ENCODE measurements around the gene SPEF2.

Gene SPEF2

DNA sequence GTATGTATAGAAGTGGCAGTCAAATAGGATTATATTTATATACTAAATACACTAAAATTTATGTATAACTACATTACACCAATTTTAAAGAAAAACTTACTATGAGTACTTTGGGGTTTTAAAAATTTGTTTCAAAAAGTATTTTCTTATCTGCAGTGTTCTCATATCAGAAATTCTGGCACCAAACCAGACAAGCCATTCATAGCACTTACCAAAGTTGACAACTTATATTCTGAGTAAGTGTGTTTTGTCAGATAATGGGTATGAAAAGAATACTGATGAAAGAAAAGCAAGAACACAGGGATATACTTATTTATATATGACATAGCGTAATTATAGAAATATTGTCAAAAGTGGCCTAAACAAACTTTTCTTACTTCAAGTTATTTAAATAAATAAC is 67.5 kb downstream of the SPEF2 start:
- Histone ChIP-seq H3K36me3 (ENCODE audit: control insufficient read depth, low read length) (no peaks in the 10 kb centered on the region), H3K9me3 (ENCODE audit: control insufficient read depth, insufficient read depth, low read length) (no peaks in the 10 kb centered on the region), H3K27ac (ENCODE audit: low read depth, low read length) (no peak overlapping the region), H3K4me3 (ENCODE audit: low read length) (no peak overlapping the region), H3K79me2 (ENCODE audit: control insufficient read depth, low read length) (no peaks in the 10 kb centered on the region), H3K4me1 (ENCODE audit: control insufficient read depth, low read length) (no peaks in the 10 kb centered on the region), H3F3A (ENCODE audit: control insufficient read depth, insufficient read depth) (no peaks in the 10 kb centered on the region), H3K27me3 (ENCODE audit: control insufficient read depth, low read length) (no peaks in the 10 kb centered on the region), H4K20me1 (ENCODE audit: control insufficient read depth, insufficient read depth, low read depth, low read length) (no peaks in the 10 kb centered on the region), H3K9me2 (replicated peaks; ENCODE audit: control insufficient read depth, low read length) (no peaks in the 10 kb centered on the region), H3K4me2 (ENCODE audit: low read length) (no peak overlapping the region)
- TF ChIP-seq, protein P1, sequence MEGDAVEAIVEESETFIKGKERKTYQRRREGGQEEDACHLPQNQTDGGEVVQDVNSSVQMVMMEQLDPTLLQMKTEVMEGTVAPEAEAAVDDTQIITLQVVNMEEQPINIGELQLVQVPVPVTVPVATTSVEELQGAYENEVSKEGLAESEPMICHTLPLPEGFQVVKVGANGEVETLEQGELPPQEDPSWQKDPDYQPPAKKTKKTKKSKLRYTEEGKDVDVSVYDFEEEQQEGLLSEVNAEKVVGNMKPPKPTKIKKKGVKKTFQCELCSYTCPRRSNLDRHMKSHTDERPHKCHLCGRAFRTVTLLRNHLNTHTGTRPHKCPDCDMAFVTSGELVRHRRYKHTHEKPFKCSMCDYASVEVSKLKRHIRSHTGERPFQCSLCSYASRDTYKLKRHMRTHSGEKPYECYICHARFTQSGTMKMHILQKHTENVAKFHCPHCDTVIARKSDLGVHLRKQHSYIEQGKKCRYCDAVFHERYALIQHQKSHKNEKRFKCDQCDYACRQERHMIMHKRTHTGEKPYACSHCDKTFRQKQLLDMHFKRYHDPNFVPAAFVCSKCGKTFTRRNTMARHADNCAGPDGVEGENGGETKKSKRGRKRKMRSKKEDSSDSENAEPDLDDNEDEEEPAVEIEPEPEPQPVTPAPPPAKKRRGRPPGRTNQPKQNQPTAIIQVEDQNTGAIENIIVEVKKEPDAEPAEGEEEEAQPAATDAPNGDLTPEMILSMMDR (IDR thresholded peaks at IDR 0.05; ENCODE audit: low read depth, low read length, poor library complexity, severe bottlenecking): no peak
- TF ChIP-seq EZH2phosphoT487 (IDR thresholded peaks at IDR 0.05; ENCODE audit: borderline replicate concordance, low read length): no peak

DNA sequence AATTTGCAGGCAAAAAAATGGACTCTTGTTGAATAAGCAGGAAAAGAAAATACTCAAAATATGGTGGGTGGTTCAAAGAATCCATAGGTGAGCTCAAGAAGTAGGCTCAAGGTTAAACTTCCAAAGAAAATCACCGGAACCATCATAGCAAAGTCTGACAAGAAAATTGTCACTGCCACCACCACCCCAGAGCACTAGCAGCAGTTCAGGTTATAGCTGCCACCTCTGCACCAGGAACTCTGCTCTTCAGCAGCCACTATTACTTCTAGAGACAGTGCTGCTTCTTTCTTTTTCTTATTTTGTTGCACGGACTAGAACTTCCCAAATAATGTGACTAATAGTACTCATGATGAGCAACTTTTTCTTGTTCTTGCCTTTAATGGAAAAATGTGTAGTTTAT is 70.3 kb downstream of the SPEF2 start:
- no peak overlapping the region for H3K27ac ChIP-seq (ENCODE audit: low read depth, low read length)
- H3K79me2 ChIP-seq (ENCODE audit: control insufficient read depth, low read length): no peaks in the 10 kb centered on the region
- H3K36me3 ChIP-seq (ENCODE audit: control insufficient read depth, low read length): no peaks in the 10 kb centered on the region
- H3K4me3 ChIP-seq (ENCODE audit: low read length): no peak overlapping the region
- H3K4me2 ChIP-seq (ENCODE audit: low read length): no peak overlapping the region
- H3K27me3 ChIP-seq (ENCODE audit: control insufficient read depth, low read length): no peaks in the 10 kb centered on the region
- no peaks in the 10 kb centered on the region for H3K4me1 ChIP-seq (ENCODE audit: control insufficient read depth, low read length)
- no peaks in the 10 kb centered on the region for H4K20me1 ChIP-seq (ENCODE audit: control insufficient read depth, insufficient read depth, low read depth, low read length)
- H3K9me2 ChIP-seq (replicated peaks; ENCODE audit: control insufficient read depth, low read length): no peaks in the 10 kb centered on the region
- no peaks in the 10 kb centered on the region for H3F3A ChIP-seq (ENCODE audit: control insufficient read depth, insufficient read depth)
- no peak for TF ChIP-seq EZH2phosphoT487 (IDR thresholded peaks at IDR 0.05; ENCODE audit: borderline replicate concordance, low read length)
- TF ChIP-seq, protein P1 (IDR thresholded peaks at IDR 0.05; ENCODE audit: low read depth, low read length, poor library complexity, severe bottlenecking): no peak
- H3K9me3 ChIP-seq (ENCODE audit: control insufficient read depth, insufficient read depth, low read length): no peaks in the 10 kb centered on the region

DNA sequence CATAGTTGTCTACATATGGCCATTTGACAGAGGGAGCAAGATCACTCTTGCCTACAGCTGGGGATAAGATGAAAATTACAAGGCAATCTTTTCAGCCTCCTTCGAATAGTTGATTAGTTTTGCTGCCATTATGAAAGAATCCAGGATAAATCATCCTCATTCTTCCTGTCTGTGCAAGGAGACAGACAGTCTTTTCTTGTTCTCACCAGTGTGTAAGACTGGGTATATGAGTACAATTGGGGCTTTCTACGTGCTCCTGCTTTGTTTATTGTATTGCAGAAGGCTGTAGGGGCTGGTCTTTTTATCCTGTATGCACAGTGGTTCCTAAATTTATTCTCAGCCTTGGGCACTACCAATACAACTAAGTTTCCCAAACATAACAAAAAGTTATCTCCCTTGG is 76.8 kb downstream of the SPEF2 start:
- Histone ChIP-seq H3K36me3 (ENCODE audit: control insufficient read depth, low read length) (no peaks in the 10 kb centered on the region), H4K20me1 (ENCODE audit: control insufficient read depth, insufficient read depth, low read depth, low read length) (no peaks in the 10 kb centered on the region)
- TF ChIP-seq, protein P1 (IDR thresholded peaks at IDR 0.05; ENCODE audit: low read depth, low read length, poor library complexity, severe bottlenecking): no peak
- no peak for TF ChIP-seq EZH2phosphoT487 (IDR thresholded peaks at IDR 0.05; ENCODE audit: borderline replicate concordance, low read length)

More for the DNA sequence above, 76.8 kb downstream of the SPEF2 start:
- H3K27me3 ChIP-seq (ENCODE audit: control insufficient read depth, low read length): no peaks in the 10 kb centered on the region
- H3K4me1 ChIP-seq (ENCODE audit: control insufficient read depth, low read length): no peaks in the 10 kb centered on the region
- no peak overlapping the region for H3K27ac ChIP-seq (ENCODE audit: low read depth, low read length)
- no peak overlapping the region for H3K4me3 ChIP-seq (ENCODE audit: low read length)
- no peaks in the 10 kb centered on the region for H3K9me2 ChIP-seq (replicated peaks; ENCODE audit: control insufficient read depth, low read length)
- H3F3A ChIP-seq (ENCODE audit: control insufficient read depth, insufficient read depth): no peaks in the 10 kb centered on the region
- no peaks in the 10 kb centered on the region for H3K9me3 ChIP-seq (ENCODE audit: control insufficient read depth, insufficient read depth, low read length)
- H3K79me2 ChIP-seq (ENCODE audit: control insufficient read depth, low read length): no peaks in the 10 kb centered on the region
- H3K4me2 ChIP-seq (ENCODE audit: low read length): no peak overlapping the region

Data from DOHH2 (cell line).